Stimulated activated CD4-positive, alpha-beta T cell treated with anti-CD3 and anti-CD28 coated beads, Interleukin-12 subunit alpha, Interleukin-12 subunit beta, amount 100 ng/mL, for 24 hours (primary cell): ENCODE data around the gene DMP1.
"Not testable (repeated sequence)": the region's sequence is repeated elsewhere in the genome, so short reads cannot be mapped to it uniquely, and the experiment has no call there.

ENCODE experiments used
- DNase-seq, 2 experiments: peaks; one replicate each; pipeline ENCODE4 v3.0.0-alpha.2; 2020; ENCODE audit warnings: low read depth in 2 of 2

Gene DMP1

DNA sequence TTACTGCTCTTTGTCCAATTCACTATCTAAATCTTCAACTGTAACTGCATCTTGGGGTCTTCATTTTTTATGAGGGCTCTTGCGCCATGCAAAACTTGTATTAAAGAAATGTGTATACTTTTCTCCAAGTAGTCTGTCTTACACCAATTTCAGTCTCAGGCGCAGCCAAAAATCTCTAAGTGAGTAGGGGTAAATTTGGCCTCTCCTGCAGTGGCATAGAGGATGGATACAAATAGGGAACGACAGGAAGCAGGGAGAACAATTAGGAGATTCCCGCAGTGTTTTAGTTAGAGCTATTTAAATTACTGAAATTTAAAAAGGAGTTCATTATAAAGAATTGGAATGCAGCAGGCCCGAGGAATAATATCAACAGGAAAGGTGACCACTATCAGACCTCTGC is 30.2 kb downstream of the DMP1 start:
- no peak for DNase-seq

DNA sequence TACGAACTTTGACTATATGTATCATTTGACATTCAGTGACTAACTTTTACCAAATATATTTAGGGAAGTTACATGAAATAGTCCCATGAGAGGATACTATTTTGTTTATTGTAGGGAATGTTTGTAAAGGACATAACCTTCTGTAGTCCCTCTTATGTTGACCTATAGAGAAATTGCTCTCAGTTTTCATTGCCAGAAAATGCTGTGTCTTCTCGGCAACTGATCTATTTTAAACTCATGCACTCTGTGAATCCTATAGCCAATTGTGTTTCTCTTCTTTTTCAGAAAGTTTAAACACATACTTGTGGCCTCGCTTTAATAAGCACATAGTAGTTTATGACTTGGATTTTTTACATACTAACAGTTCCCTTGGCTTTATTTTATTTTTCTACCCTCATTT is 38.2 kb downstream of the DMP1 start:
- no peak for DNase-seq

- not testable (repeated sequence) for DNase-seq
These were observed 40.9 kb downstream of the DMP1 start for GRCh38 chr4:87690947-87691346.

- not testable (repeated sequence) for DNase-seq
These were observed 42.0 kb downstream of the DMP1 start for GRCh38 chr4:87692060-87692459.

DNA sequence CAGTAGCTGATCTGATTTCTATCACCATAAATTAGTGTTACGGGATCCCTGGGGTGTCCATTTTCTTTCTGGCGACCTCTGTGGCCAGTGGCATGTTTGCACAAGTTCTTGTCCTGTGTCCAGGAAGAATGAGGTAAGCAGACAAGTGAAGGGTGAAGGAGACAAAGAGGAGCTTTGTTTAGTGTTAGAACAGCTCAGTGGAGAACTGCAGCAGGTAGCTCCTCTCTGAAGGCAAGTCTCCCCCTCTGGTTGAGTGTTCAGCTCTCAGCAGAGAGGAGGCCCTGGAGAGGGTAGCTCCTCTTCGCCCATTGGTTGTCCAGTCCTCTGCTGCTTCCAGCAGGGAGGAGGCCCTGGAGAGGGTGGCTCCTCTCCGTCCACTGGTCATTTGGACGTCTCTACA is 47.2 kb downstream of the DMP1 start:
- DNase-seq, result no peak

GRCh38 chr4:87697945-87698344 is 47.9 kb downstream of the DMP1 start:
- DNase-seq, result no peak

DNA sequence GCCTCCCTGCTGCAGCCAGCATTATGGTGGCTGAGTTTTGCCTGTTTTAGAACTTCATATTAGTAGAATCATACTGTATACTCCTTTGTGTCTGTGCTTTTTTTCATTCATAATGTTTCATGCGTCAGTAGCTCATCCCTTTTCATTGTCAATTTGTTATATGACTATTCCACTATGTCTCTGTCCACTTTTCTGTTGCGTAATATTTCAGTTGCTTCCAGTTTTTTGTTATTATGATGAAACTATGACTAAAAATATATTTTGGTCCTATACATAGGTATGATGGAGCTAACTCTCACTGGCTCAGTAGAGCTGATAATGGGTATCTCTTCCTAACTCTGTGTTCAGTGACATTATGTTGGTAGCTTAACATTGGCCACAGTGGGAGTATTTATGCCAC is 48.3 kb downstream of the DMP1 start:
- DNase-seq, result no peak

- DNase-seq, result no peak
These were observed 53.9 kb downstream of the DMP1 start for GRCh38 chr4:87704001-87704400.

- no peak for DNase-seq
These were observed 57.3 kb downstream of the DMP1 start for GRCh38 chr4:87707279-87707918.
